SJCRH30 (cell line): ENCODE results near the gene LLGL1. TPM values are rescaled to one million over a fixed set of nuclear protein-coding genes. Genes with fewer than 3 reads are reported as not detected.

Experiments used
- DNase-seq, 2 experiments: peaks; one replicate each; pipeline ENCODE4 v3.0.0-alpha.2; 2015 to 2020
- H3K27ac ChIP-seq: fragments of 250-450 bp; sonication (Bioruptor Pico); 2 replicates; pipeline ENCODE4 v1.5.1; 2020; ENCODE audit warnings: mild to moderate bottlenecking, moderate library complexity
- H3K27me3 ChIP-seq: fragments of 250-450 bp; sonication (Bioruptor Pico); 2 replicates; pipeline ENCODE4 v1.5.1; 2020; ENCODE audit warnings: mild to moderate bottlenecking, moderate library complexity
- H3K36me3 ChIP-seq: fragments of 250-450 bp; sonication (Bioruptor Pico); 2 replicates; pipeline ENCODE4 v1.5.1; 2020; ENCODE audit warnings: mild to moderate bottlenecking, moderate library complexity
- H3K4me1 ChIP-seq: fragments of 250-450 bp; sonication (Bioruptor Pico); 2 replicates; pipeline ENCODE4 v1.5.1; 2020; ENCODE audit warnings: mild to moderate bottlenecking, moderate library complexity
- H3K4me3 ChIP-seq: fragments of 250-450 bp; sonication (Bioruptor Pico); 2 replicates; pipeline ENCODE4 v1.5.1; 2020; ENCODE audit warnings: mild to moderate bottlenecking, moderate library complexity
- H3K9me3 ChIP-seq: fragments of 250-450 bp; sonication (Bioruptor Pico); replicated peaks from 2 replicates; pipeline ENCODE4 v1.5.1; 2020; ENCODE audit warnings: mild to moderate bottlenecking, moderate library complexity
- total RNA-seq: library from RNA; depleted of rRNA; stranded (reverse); fragments of >200 nt; shearing (Covaris generic); gene quantifications from 2 replicates; pipeline ENCODE4 v1.2.3, GENCODE V29; 2014

Gene LLGL1
- total RNA-seq, 1 experiment from 2014 or later: 75.0 TPM

- peaks cover 21% of the 10 kb centered on the region for H3K4me1 ChIP-seq
- H3K4me3 ChIP-seq: no peak overlapping the region
- DNase-seq: no peak
- H3K27me3 ChIP-seq: no peaks in the 10 kb centered on the region
- peaks cover 53% of the 10 kb centered on the region for H3K36me3 ChIP-seq
- no peak overlapping the region for H3K27ac ChIP-seq
- H3K9me3 ChIP-seq: no peaks in the 10 kb centered on the region
Observed at GRCh38 chr17:18186627-18186982, 38.8 kb upstream of the LLGL1 start.

DNA sequence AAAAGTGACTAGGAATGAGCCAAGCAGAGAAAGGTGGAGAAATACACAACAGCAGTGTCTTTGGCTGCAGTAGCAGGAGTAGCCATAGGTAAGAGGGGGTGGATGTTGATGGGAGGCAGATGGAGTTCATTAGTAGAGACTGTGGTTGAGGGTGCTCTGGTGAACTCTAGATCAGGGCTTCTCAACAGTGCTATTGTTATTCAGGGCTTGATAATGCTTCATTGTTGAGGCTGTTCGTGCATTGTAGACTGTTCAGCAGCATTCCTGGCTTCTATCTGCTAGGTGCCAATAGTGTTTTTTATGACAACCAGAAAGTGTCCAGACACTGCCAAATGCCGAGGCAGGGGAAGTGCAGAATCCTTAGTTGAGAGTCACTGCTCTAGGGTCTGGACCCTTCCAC is 38.2 kb upstream of the LLGL1 start:
- no peaks in the 10 kb centered on the region for H3K9me3 ChIP-seq
- H3K36me3 ChIP-seq: peaks cover 57% of the 10 kb centered on the region
- no peaks in the 10 kb centered on the region for H3K27me3 ChIP-seq
- no peak for DNase-seq
- no peak overlapping the region for H3K4me3 ChIP-seq
- H3K4me1 ChIP-seq: peaks cover 17% of the 10 kb centered on the region
- no peak overlapping the region for H3K27ac ChIP-seq

GRCh38 chr17:18187821-18188761 is 37.3 kb upstream of the LLGL1 start:
- Histone ChIP-seq H3K36me3 (peaks cover 64% of the 10 kb centered on the region), H3K9me3 (no peaks in the 10 kb centered on the region), H3K27me3 (no peaks in the 10 kb centered on the region), H3K27ac (no peak overlapping the region), H3K4me1 (peaks cover 17% of the 10 kb centered on the region), H3K4me3 (no peak overlapping the region)
- DNase-seq: no peak

DNA sequence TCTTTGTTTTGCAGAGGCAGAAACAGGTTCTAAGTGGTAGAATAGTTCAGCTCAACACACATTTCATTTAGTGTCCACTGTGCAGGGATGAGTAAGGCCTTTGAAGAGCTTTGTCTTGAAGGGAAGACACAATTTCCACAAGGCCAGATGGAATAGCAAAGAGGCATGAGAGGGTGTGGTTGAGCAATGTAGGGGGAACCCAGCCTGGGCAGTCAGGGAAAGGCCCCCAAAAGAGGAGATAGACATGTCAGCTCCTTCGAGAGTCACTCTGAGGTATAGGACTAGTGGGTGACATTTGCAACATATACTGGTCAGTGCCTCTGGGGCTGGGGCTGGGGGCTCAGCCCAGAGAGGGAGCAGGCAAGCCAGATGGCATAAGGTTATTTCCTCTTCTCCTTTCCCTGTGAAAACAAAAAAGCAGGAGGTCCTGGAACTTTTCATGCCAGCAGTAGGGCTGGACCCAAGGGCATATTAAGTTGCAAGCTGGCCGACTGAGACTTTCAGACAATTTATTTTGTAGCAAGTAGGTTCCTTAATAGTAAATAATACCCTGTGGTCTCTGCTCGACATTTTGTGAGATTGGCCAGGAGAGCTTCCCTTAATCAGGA is 34.7 kb upstream of the LLGL1 start:
- no peaks in the 10 kb centered on the region for H3K27me3 ChIP-seq
- peaks cover 85% of the 10 kb centered on the region for H3K36me3 ChIP-seq
- DNase-seq: no peak
- H3K9me3 ChIP-seq: no peaks in the 10 kb centered on the region
- peaks cover 13% of the 10 kb centered on the region for H3K4me1 ChIP-seq
- H3K27ac ChIP-seq: no peak overlapping the region
- H3K4me3 ChIP-seq: no peak overlapping the region

DNA sequence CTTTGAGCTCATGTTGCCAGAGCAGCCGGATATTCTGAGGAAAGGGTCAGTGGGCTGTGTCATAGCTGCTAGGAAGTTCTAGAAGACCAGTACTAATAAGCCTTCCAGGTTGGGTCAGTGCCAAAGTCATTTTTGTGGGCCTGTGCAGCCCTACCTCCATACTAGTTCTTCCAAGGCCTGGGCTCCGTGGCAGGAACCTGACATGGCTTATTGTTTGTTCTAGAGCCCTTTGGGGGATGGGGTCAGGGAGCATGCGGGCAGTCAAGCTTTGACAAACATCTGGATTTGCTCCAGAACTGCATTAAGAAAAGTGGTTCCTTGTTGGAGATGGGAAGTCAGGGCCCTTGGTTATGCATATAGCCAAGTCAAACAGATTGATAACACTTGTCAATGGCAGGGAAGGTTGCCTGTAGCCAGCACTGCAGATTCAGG is 34.2 kb upstream of the LLGL1 start:
- Histone ChIP-seq H3K27ac (no peak overlapping the region), H3K9me3 (no peaks in the 10 kb centered on the region), H3K36me3 (peaks cover 86% of the 10 kb centered on the region), H3K4me1 (peaks cover 8% of the 10 kb centered on the region), H3K4me3 (no peak overlapping the region), H3K27me3 (no peaks in the 10 kb centered on the region)
- no peak for DNase-seq

- Histone ChIP-seq H3K27ac (no peak overlapping the region), H3K36me3 (peaks cover 86% of the 10 kb centered on the region), H3K27me3 (no peaks in the 10 kb centered on the region), H3K4me3 (no peak overlapping the region), H3K4me1 (peaks cover 2% of the 10 kb centered on the region; the same call in 1 of the 2 replicates), H3K9me3 (no peaks in the 10 kb centered on the region)
- DNase-seq: peak in 1 of 2 experiments; percentile 56
Observed at GRCh38 chr17:18191967-18192366, 33.5 kb upstream of the LLGL1 start.

DNA sequence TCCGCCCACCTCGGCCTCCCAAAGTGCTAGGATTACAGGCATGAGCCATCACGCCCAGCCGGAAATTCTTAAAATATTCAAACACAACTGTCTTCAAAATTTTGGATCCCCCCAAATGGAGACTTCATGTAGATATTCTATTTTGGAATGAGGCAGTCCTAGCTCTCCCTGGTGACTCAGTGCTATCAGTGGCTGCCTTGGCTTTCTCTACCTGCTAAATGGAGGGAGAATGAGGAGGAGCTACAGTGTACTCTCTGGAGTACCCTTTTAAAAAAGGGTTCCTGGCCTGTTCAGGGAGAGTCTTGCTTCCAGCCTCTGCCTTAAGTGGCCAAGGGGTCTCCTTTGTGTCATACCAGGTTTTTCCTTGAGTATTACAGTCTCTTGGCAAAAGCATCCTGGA is 31.0 kb upstream of the LLGL1 start:
- Histone ChIP-seq H3K27me3 (no peaks in the 10 kb centered on the region), H3K4me1 (no peaks in the 10 kb centered on the region), H3K27ac (no peak overlapping the region), H3K36me3 (peaks cover 81% of the 10 kb centered on the region), H3K4me3 (no peak overlapping the region), H3K9me3 (no peaks in the 10 kb centered on the region)
- DNase-seq: no peak

- H3K27me3 ChIP-seq: no peaks in the 10 kb centered on the region
- DNase-seq: no peak
- no peak overlapping the region for H3K4me3 ChIP-seq
- H3K9me3 ChIP-seq: no peaks in the 10 kb centered on the region
- H3K4me1 ChIP-seq: no peaks in the 10 kb centered on the region
- H3K36me3 ChIP-seq: peaks cover 81% of the 10 kb centered on the region
- H3K27ac ChIP-seq: no peak overlapping the region
Observed at GRCh38 chr17:18194804-18195203, 30.6 kb upstream of the LLGL1 start.

GRCh38 chr17:18195246-18195645 is 30.2 kb upstream of the LLGL1 start:
- no peak overlapping the region for H3K4me3 ChIP-seq
- peaks cover 82% of the 10 kb centered on the region for H3K36me3 ChIP-seq

DNA sequence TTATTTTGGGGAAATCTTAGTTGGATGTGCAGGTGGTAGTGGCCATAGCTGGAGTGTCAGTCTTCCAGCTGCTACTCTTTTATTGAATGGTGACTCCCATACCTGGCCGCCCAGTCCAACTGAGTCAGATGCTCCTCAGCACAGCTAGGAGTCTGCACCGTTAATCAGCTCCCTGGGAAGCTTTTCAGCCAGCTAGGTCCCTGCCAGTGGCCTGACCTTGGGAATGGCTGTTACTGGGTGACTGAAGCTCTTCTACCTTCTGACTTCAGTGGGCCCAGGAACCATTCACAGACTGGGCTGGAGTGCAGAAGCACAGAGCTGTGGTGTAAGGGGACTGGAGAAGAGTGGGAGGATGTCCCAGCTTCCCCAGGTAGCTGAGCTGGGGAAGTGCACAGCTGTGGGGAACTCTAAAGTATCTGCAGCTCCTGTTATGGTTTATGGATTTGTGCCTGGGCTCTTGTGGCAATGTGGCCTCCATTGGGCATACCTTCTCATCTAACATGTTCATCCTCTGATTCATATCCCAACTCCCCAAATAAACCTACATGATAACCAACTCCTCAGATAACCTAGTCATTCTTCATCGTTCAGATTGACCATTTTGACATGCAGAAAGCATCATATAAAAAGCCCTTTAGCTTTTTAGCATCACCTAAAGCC is 27.8 kb upstream of the LLGL1 start:
- peaks cover 84% of the 10 kb centered on the region for H3K36me3 ChIP-seq

More at GRCh38 chr17:18195246-18195645, 30.2 kb upstream of the LLGL1 start:
- Histone ChIP-seq H3K4me1 (no peaks in the 10 kb centered on the region), H3K27me3 (no peaks in the 10 kb centered on the region), H3K9me3 (no peaks in the 10 kb centered on the region), H3K27ac (no peak overlapping the region)
- no peak for DNase-seq

GRCh38 chr17:18198530-18198929 is 26.9 kb upstream of the LLGL1 start:
- H3K36me3 ChIP-seq: peaks cover 84% of the 10 kb centered on the region
- H3K4me1 ChIP-seq: no peaks in the 10 kb centered on the region
- H3K9me3 ChIP-seq: no peaks in the 10 kb centered on the region
- no peak overlapping the region for H3K27ac ChIP-seq
- H3K4me3 ChIP-seq: no peak overlapping the region
- no peak for DNase-seq
- no peaks in the 10 kb centered on the region for H3K27me3 ChIP-seq

More for the DNA sequence above, 27.8 kb upstream of the LLGL1 start:
- no peaks in the 10 kb centered on the region for H3K9me3 ChIP-seq
- no peaks in the 10 kb centered on the region for H3K4me1 ChIP-seq
- no peak for DNase-seq
- no peak overlapping the region for H3K27ac ChIP-seq
- H3K4me3 ChIP-seq: no peak overlapping the region
- H3K27me3 ChIP-seq: no peaks in the 10 kb centered on the region

DNA sequence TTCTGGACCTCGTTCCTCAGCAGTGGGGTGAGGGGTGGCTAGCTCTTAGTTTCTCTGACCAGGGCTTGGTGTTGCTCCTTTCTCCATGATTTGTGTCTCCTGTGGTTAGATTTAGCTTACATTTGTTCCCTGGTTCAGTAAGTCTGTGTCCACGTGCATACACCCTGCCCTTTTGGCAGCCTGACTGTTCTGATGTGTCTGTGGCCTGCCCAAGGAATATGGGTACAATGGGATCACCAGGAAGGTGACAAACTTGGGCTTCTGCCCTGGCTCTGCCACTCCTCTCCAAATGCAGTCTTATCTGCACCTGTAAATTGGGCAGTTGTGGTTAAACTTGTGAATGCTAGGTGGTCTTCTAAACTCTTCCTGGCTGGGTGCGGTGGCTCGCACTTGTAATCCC is 24.3 kb upstream of the LLGL1 start:
- H3K9me3 ChIP-seq: no peaks in the 10 kb centered on the region
- H3K4me3 ChIP-seq: no peak overlapping the region
- H3K27me3 ChIP-seq: no peaks in the 10 kb centered on the region
- no peaks in the 10 kb centered on the region for H3K4me1 ChIP-seq
- no peak overlapping the region for H3K27ac ChIP-seq
- DNase-seq: no peak
- peaks cover 84% of the 10 kb centered on the region for H3K36me3 ChIP-seq

- H3K36me3 ChIP-seq: peaks cover 84% of the 10 kb centered on the region
Observed at GRCh38 chr17:18203308-18203707, 22.1 kb upstream of the LLGL1 start.

GRCh38 chr17:18205861-18206260 is 19.6 kb upstream of the LLGL1 start:
- H3K4me3 ChIP-seq: no peak overlapping the region
- H3K9me3 ChIP-seq: no peaks in the 10 kb centered on the region
- no peak for DNase-seq
- no peaks in the 10 kb centered on the region for H3K4me1 ChIP-seq
- no peaks in the 10 kb centered on the region for H3K27me3 ChIP-seq
- H3K27ac ChIP-seq: no peak overlapping the region
- H3K36me3 ChIP-seq: peaks cover 91% of the 10 kb centered on the region

More at GRCh38 chr17:18203308-18203707, 22.1 kb upstream of the LLGL1 start:
- DNase-seq: no peak
- Histone ChIP-seq H3K4me1 (no peaks in the 10 kb centered on the region), H3K27ac (no peak overlapping the region), H3K4me3 (no peak overlapping the region), H3K27me3 (no peaks in the 10 kb centered on the region), H3K9me3 (no peaks in the 10 kb centered on the region)

- no peak overlapping the region for H3K27ac ChIP-seq
- H3K27me3 ChIP-seq: no peaks in the 10 kb centered on the region
- H3K4me1 ChIP-seq: no peaks in the 10 kb centered on the region
- DNase-seq: no peak
- no peaks in the 10 kb centered on the region for H3K9me3 ChIP-seq
- H3K36me3 ChIP-seq: peaks cover 84% of the 10 kb centered on the region
- no peak overlapping the region for H3K4me3 ChIP-seq
Observed at GRCh38 chr17:18206962-18207361, 18.5 kb upstream of the LLGL1 start.
